Esophagus muscularis mucosa (tissue), 4 donors: Measurements from ENCODE around the gene CENPV.

Experiments
- EP300 ChIP-seq: sonication (generic); formaldehyde crosslinking; IDR thresholded peaks from one replicate; pipeline ENCODE4 v1.6.1; 2017; ENCODE audit warnings: antibody characterized with exemption
- POLR2A ChIP-seq: fragments of 450-650 bp; IDR thresholded peaks from one replicate; pipeline ENCODE4 v1.6.1; 2017; ENCODE audit warnings: antibody characterized with exemption, moderate library complexity, mild to moderate bottlenecking, low read depth
- POLR2AphosphoS5 ChIP-seq, 2 donors: sonication (generic); formaldehyde crosslinking; IDR thresholded peaks; one replicate each; pipeline ENCODE4 v1.6.1; 2017; ENCODE audit warnings: antibody characterized with exemption in 2 of 2
- TF ChIP-seq, protein P1 (sequence below), 3 experiments: fragments of 200-600 bp in 2 of 3; fragments of 450-650 bp in 1 of 3; sonication (generic) in 2 of 3; IDR thresholded peaks; one replicate each; pipeline ENCODE4 v1.5.1; 2017 to 2019; ENCODE audit warnings: antibody characterized with exemption in 3 of 3, mild to moderate bottlenecking in 2 of 3, moderate library complexity in 1 of 3

DNA sequence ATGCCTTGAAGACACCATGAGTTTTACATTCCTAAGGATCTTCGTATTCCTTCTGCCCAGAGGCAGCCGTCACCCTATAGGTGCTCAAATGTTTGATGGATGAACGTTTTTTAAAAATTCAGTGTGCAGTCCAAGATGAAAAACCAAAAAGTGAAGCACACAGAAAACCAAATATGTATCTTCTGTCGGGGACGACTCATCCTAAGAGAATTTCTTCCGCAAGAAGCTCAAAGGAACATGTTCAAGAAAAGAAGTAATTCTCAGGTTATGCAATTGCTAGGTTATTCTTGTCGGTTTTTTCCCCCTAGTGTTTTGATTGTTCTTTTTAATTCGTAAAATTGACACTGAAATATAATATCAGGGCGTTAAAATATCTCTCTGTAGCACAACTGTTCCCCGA, 1.4 kb downstream of the CENPV start:
- TF ChIP-seq, protein P1, sequence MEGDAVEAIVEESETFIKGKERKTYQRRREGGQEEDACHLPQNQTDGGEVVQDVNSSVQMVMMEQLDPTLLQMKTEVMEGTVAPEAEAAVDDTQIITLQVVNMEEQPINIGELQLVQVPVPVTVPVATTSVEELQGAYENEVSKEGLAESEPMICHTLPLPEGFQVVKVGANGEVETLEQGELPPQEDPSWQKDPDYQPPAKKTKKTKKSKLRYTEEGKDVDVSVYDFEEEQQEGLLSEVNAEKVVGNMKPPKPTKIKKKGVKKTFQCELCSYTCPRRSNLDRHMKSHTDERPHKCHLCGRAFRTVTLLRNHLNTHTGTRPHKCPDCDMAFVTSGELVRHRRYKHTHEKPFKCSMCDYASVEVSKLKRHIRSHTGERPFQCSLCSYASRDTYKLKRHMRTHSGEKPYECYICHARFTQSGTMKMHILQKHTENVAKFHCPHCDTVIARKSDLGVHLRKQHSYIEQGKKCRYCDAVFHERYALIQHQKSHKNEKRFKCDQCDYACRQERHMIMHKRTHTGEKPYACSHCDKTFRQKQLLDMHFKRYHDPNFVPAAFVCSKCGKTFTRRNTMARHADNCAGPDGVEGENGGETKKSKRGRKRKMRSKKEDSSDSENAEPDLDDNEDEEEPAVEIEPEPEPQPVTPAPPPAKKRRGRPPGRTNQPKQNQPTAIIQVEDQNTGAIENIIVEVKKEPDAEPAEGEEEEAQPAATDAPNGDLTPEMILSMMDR (IDR thresholded peaks at IDR 0.05), result no peak
- TF ChIP-seq POLR2A (no peak), EP300 (no peak), POLR2AphosphoS5 (IDR thresholded peaks at IDR 0.05) (no peak)
